GM12878 (cell line): ENCODE results near the gene TMEM63B.

Experiments used
- BCLAF1 ChIP-seq: fragments of 450-650 bp; IDR thresholded peaks from 2 replicates; pipeline ENCODE4 v1.6.1; 2017; ENCODE audit warnings: antibody characterized with exemption, mild to moderate bottlenecking, moderate library complexity
- BHLHE40 ChIP-seq, 2 experiments: fragments of 450-650 bp in 1 of 2; IDR thresholded peaks; 2 replicates each; pipeline ENCODE4 v1.6.1; 2011 to 2017; ENCODE audit warnings: low read depth in 2 of 2, borderline replicate concordance in 1 of 2, improper control_type of control experiment in 1 of 2, low read length in 1 of 2, mild to moderate bottlenecking in 1 of 2
- CTCF ChIP-seq, 3 experiments: IDR thresholded peaks in 2 of 3; conservative IDR thresholded peaks in 1 of 3; 2 replicates each; pipeline ENCODE4 v1.5.1; 2011; ENCODE audit warnings: low read depth in 3 of 3, low read length in 3 of 3, mild to moderate bottlenecking in 3 of 3, control low read depth in 2 of 3, moderate library complexity in 2 of 3, inconsistent platforms in 1 of 3, mixed read lengths in 1 of 3; ENCODE audit not compliant: control insufficient read depth in 2 of 3, insufficient read depth in 1 of 3; ENCODE audit errors: extremely low read depth in 1 of 3
- EGR1 ChIP-seq, 2 experiments: IDR thresholded peaks; 1 replicate in 1 of 2; 2 replicates in 1 of 2; pipeline ENCODE4 v1.6.1; 2011 to 2012; ENCODE audit warnings: low read depth in 2 of 2, low read length in 2 of 2, borderline replicate concordance in 1 of 2, mild to moderate bottlenecking in 1 of 2, moderate library complexity in 1 of 2
- EZH2 ChIP-seq: IDR thresholded peaks from 2 replicates; pipeline ENCODE4 v1.6.1; 2012; ENCODE audit warnings: low read depth, mild to moderate bottlenecking, control low read depth, inconsistent platforms, low read length, borderline replicate concordance; ENCODE audit not compliant: control insufficient read depth
- JUNB ChIP-seq: IDR thresholded peaks from 2 replicates; pipeline ENCODE4 v1.6.1; 2016; ENCODE audit warnings: antibody characterized with exemption, mild to moderate bottlenecking
- MTA2 ChIP-seq: fragments of 450-650 bp; IDR thresholded peaks from 2 replicates; pipeline ENCODE4 v1.6.1; 2016; ENCODE audit warnings: low read depth, mild to moderate bottlenecking, moderate library complexity
- MTA3 ChIP-seq: IDR thresholded peaks from 2 replicates; pipeline ENCODE4 v1.6.1; 2012; ENCODE audit warnings: low read length, inconsistent platforms, borderline replicate concordance
- MYC ChIP-seq: IDR thresholded peaks from 2 replicates; pipeline ENCODE4 v1.6.1; 2011; ENCODE audit warnings: mild to moderate bottlenecking, low read length, moderate library complexity, inconsistent platforms; ENCODE audit not compliant: insufficient read depth, insufficient replicate concordance, insufficient read length, severe bottlenecking
- POLR2A ChIP-seq: IDR thresholded peaks from 2 replicates; pipeline ENCODE4 v1.6.1; 2011; ENCODE audit warnings: low read depth, mild to moderate bottlenecking, low read length
- TBL1XR1 ChIP-seq: IDR thresholded peaks from 2 replicates; pipeline ENCODE4 v1.6.1; 2012; ENCODE audit warnings: low read depth, low read length, improper control_type of control experiment
- ZBED1 ChIP-seq: IDR thresholded peaks from 2 replicates; pipeline ENCODE4 v1.6.1; 2016; ENCODE audit warnings: borderline replicate concordance
- ZNF24 ChIP-seq: fragments of 450-650 bp; IDR thresholded peaks from 2 replicates; pipeline ENCODE4 v1.6.1; 2017; ENCODE audit warnings: antibody characterized with exemption, mild to moderate bottlenecking
- ZNF274 ChIP-seq: IDR thresholded peaks from one replicate; pipeline ENCODE4 v1.8.0; 2011; ENCODE audit not compliant: insufficient read length, insufficient read depth

GRCh38 chr6:44169886-44170570, 42.7 kb downstream of the TMEM63B start:
- TF ChIP-seq ZNF274 (no peak), CTCF (IDR thresholded peaks at IDR 0.05 in 2 of 3, conservative IDR thresholded peaks at IDR 0.05 in 1 of 3; ENCODE audit: control insufficient read depth in 2 of 3, extremely low read depth in 1 of 3, insufficient read depth in 1 of 3, low read depth in 3 of 3, low read length in 3 of 3) (no peak), MTA3 (no peak), JUNB (no peak), MTA2 (no peak), POLR2A (no peak), ZNF24 (no peak), EZH2 (no peak), EGR1 (IDR thresholded peaks at IDR 0.05; ENCODE audit: borderline replicate concordance in 1 of 2, low read depth in 2 of 2, low read length in 2 of 2) (no peak), ZBED1 (no peak), BCLAF1 (no peak), MYC (no peak), BHLHE40 (IDR thresholded peaks at IDR 0.05; ENCODE audit: borderline replicate concordance in 1 of 2, low read depth in 2 of 2, low read length in 1 of 2) (no peak), TBL1XR1 (no peak)
